Endothelial cell of umbilical vein (primary cell): ENCODE measurements around the gene IQSEC3. TPM values are rescaled to one million over a fixed set of nuclear protein-coding genes. Genes with fewer than 3 reads are reported as not detected.

Source experiments
- BruUV-seq: library from RNA; stranded (reverse); fragments of 400-500 nt; replicated peaks from 2 replicates; lab custom pipeline; 2021; lab: Mats Ljungman, UMichigan
- CTCF ChIA-PET: fragments of 300-600, 350-600 bp; sonication (Branson Sonifier 250); formaldehyde crosslinking; loops from one replicate; lab custom pipeline; 2021; ENCODE audit warnings: antibody characterized with exemption, inconsistent platforms; lab: Charles Lee
- POLR2A ChIA-PET: fragments of 300-600, 350-600 bp; sonication (Branson Sonifier 250); formaldehyde crosslinking; loops from one replicate; lab custom pipeline; 2021; ENCODE audit warnings: antibody characterized with exemption, inconsistent platforms; lab: Charles Lee
- DNase-seq: peaks from one replicate; pipeline ENCODE4 v3.0.0-alpha.2; 2011; ENCODE audit warnings: low read depth, low spot score
- FAIRE-seq: peaks from 2 replicates; lab custom pipeline; 2011; peaks lifted over from hg19 to GRCh38; lab: Jason Lieb, UNC
- H2AFZ ChIP-seq: 2 replicates; pipeline ENCODE4 v1.6.0; 2012; ENCODE audit warnings: low read depth, low read length, control low read depth, inconsistent platforms
- H3K27ac ChIP-seq: 2 replicates; pipeline ENCODE4 v1.5.1; 2011; ENCODE audit warnings: low read depth, mild to moderate bottlenecking, control low read depth, low read length, moderate library complexity; ENCODE audit not compliant: insufficient read depth
- H3K27me3 ChIP-seq, 2 experiments: 2 replicates each; pipeline versions ENCODE4 v1.6.0 to v1.6.1; 2011; ENCODE audit warnings: low read length in 2 of 2, mixed read lengths in 1 of 2; ENCODE audit not compliant: control insufficient read depth in 2 of 2, insufficient read depth in 2 of 2
- H3K36me3 ChIP-seq, 2 experiments: 2 replicates in 1 of 2; 3 replicates in 1 of 2; pipeline ENCODE4 v1.5.1; 2011; ENCODE audit warnings: low read length in 2 of 2, mild to moderate bottlenecking in 1 of 2, moderate library complexity in 1 of 2; ENCODE audit not compliant: control insufficient read depth in 2 of 2, insufficient read depth in 2 of 2; ENCODE audit errors: extremely low read depth in 1 of 2
- H3K4me1 ChIP-seq: 3 replicates; pipeline ENCODE4 v1.5.1; 2011; ENCODE audit warnings: mild to moderate bottlenecking, low read length; ENCODE audit not compliant: control insufficient read depth, insufficient read depth; ENCODE audit errors: extremely low read depth
- H3K4me2 ChIP-seq: 2 replicates; pipeline ENCODE4 v1.6.1; 2011; ENCODE audit warnings: low read length, control low read depth, mixed read lengths; ENCODE audit not compliant: insufficient read depth
- H3K4me3 ChIP-seq, 3 experiments: fragments of 200-600 bp in 1 of 3; sonication (generic), shearing (Covaris generic) in 1 of 3; replicated peaks in 1 of 3; 2 replicates each; pipeline ENCODE4 v1.5.1; 2011 to 2016; ENCODE audit warnings: control low read depth in 3 of 3, low read length in 3 of 3, mild to moderate bottlenecking in 2 of 3, inconsistent platforms in 1 of 3, low read depth in 1 of 3, moderate library complexity in 1 of 3; ENCODE audit not compliant: insufficient read depth in 1 of 3
- H3K79me2 ChIP-seq: 2 replicates; pipeline ENCODE4 v1.6.0; 2012; ENCODE audit warnings: low read length, inconsistent platforms; ENCODE audit not compliant: control insufficient read depth, insufficient read depth
- H3K9ac ChIP-seq: replicated peaks from 2 replicates; pipeline ENCODE3; 2011; ENCODE audit warnings: low read length, control low read depth; ENCODE audit not compliant: insufficient read depth; ENCODE audit errors: extremely low read depth
- H3K9me1 ChIP-seq: replicated peaks from 3 replicates; pipeline ENCODE4 v1.6.0; 2011; ENCODE audit warnings: mild to moderate bottlenecking, low read length; ENCODE audit not compliant: control insufficient read depth, insufficient read depth; ENCODE audit errors: extremely low read depth
- H3K9me3 ChIP-seq: replicated peaks from 2 replicates; pipeline ENCODE4 v1.5.1; 2012; ENCODE audit warnings: low read length, inconsistent platforms; ENCODE audit not compliant: control insufficient read depth, insufficient read depth
- H4K20me1 ChIP-seq: replicated peaks from 2 replicates; pipeline ENCODE3; 2011; ENCODE audit warnings: mild to moderate bottlenecking, low read length; ENCODE audit not compliant: control insufficient read depth, insufficient read depth; ENCODE audit errors: extremely low read depth
- CTCF ChIP-seq, 2 donors: IDR thresholded peaks; 1 replicate in 1 of 2; 2 replicates in 1 of 2; pipeline ENCODE4 v1.5.1; 2011; ENCODE audit warnings: low read length in 2 of 2, mild to moderate bottlenecking in 2 of 2, moderate library complexity in 2 of 2, control low read depth in 1 of 2, inconsistent platforms in 1 of 2, low read depth in 1 of 2; ENCODE audit not compliant: insufficient read depth in 1 of 2; ENCODE audit errors: extremely low read depth in 1 of 2
- EZH2 ChIP-seq: IDR thresholded peaks from 2 replicates; pipeline ENCODE4 v1.6.1; 2012; ENCODE audit warnings: borderline replicate concordance, low read depth, mild to moderate bottlenecking, moderate library complexity, low read length, inconsistent platforms; ENCODE audit not compliant: severe bottlenecking
- FOS ChIP-seq: IDR thresholded peaks from 2 replicates; pipeline ENCODE4 v1.6.1; 2011; ENCODE audit warnings: mild to moderate bottlenecking, low read length, moderate library complexity, borderline replicate concordance; ENCODE audit not compliant: insufficient read depth
- GATA2 ChIP-seq: IDR thresholded peaks from 2 replicates; pipeline ENCODE4 v1.7.0; 2011; ENCODE audit warnings: low read depth, mild to moderate bottlenecking, moderate library complexity, mixed read lengths, low read length; ENCODE audit not compliant: insufficient read length, insufficient read depth
- JUN ChIP-seq: IDR thresholded peaks from 2 replicates; pipeline ENCODE4 v1.6.1; 2011; ENCODE audit warnings: borderline replicate concordance, low read depth; ENCODE audit not compliant: insufficient read length, insufficient read depth
- MYC ChIP-seq: IDR thresholded peaks from one replicate; pipeline ENCODE4 v1.6.1; 2011; ENCODE audit warnings: mild to moderate bottlenecking, low read depth, low read length
- POLR2A ChIP-seq: IDR thresholded peaks from 2 replicates; pipeline ENCODE4 v1.6.1; 2012; ENCODE audit warnings: low read depth, mild to moderate bottlenecking, control low read depth, low read length
- POLR2AphosphoS5 ChIP-seq: IDR thresholded peaks from 2 replicates; pipeline ENCODE4 v1.6.1; 2012; ENCODE audit warnings: low read depth, mild to moderate bottlenecking, control low read depth, low read length, moderate library complexity; ENCODE audit not compliant: insufficient read depth
- dilution Hi-C: fragments of 300-500 bp; cut with MboI; formaldehyde crosslinking; loops from one replicate; pipeline ENCODE4 v1.15.0; 2019; ENCODE audit warnings: low sequenced_read_pairs; ENCODE audit not compliant: extremely low pct_ligation_motif_present
- intact Hi-C: fragments of 100-400 bp; cut with micrococcal nuclease; formaldehyde crosslinking; loops from one replicate; pipeline ENCODE4 v1.10.0; 2022
- polyA plus RNA-seq, 4 experiments: library from polyadenylated mRNA; depleted of rRNA in 3 of 4; stranded (reverse) in 3 of 4; unstranded in 1 of 4; fragments of >200 nt; gene quantifications; 2 replicates each; pipeline versions ENCODE4 v1.2.1 to v1.2.3, GENCODE V29; 2011 to 2012; ENCODE audit warnings: missing spikeins in 1 of 4
- total RNA-seq: library from RNA; stranded (reverse); gene quantifications from 2 replicates; pipeline ENCODE4 v1.2.3, GENCODE V29; 2021
- TF ChIP-seq, protein P1 (sequence below): IDR thresholded peaks from 2 replicates; pipeline ENCODE4 v1.6.1; 2011; ENCODE audit not compliant: insufficient read depth, insufficient read length

IQSEC3 gene
- total and polyA plus RNA-seq, 2 donors (not counting 3 experiments of a cell fraction or from before 2014, with no cell fraction given) = not detected

DNA sequence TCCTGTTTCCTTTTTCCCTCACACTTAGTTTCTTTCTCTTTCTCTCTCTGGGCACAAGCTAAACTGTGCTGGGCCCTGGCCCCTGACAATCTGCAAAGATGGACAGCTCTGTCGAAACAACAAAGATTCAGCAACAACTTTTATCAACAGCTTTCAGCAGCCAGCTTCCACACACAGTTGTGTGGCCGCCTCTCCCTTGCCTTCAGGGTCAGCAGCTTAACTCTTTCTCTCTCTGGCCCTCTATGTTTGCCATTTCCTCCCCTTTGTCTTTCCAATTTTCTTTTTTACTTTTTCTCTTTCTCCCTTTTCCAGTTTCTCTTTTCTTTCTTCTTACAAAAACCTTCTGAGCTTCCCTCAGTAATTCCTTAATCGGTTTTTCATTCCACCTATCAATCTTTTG lies 43.3 kb downstream of the IQSEC3 start:
- Histone ChIP-seq H3K4me3 (no peak overlapping the region), H3K36me3 (no peaks in the 10 kb centered on the region), H2AFZ (no peak overlapping the region), H3K4me1 (no peaks in the 10 kb centered on the region), H3K79me2 (no peaks in the 10 kb centered on the region), H3K27me3 (peaks cover 10% of the 10 kb centered on the region in 2 experiments), H3K4me2 (no peak overlapping the region), H3K9me3 (no peaks in the 10 kb centered on the region), H3K9ac (no peak overlapping the region), H3K27ac (no peak overlapping the region), H4K20me1 (no peaks in the 10 kb centered on the region), H3K9me1 (no peaks in the 10 kb centered on the region)
- no peak for DNase-seq
- CTCF ChIA-PET = no interaction called here
- dilution Hi-C loops = no loop called here
- no peak for FAIRE-seq
- no TSS peak for BruUV-seq
- POLR2A ChIA-PET = no interaction called here
- intact Hi-C loops = no loop called here
- TF ChIP-seq CTCF (IDR thresholded peaks at IDR 0.05; ENCODE audit: extremely low read depth in 1 of 2, insufficient read depth in 1 of 2, low read depth in 1 of 2, low read length in 2 of 2) = no peak
- TF ChIP-seq GATA2 = no peak

DNA sequence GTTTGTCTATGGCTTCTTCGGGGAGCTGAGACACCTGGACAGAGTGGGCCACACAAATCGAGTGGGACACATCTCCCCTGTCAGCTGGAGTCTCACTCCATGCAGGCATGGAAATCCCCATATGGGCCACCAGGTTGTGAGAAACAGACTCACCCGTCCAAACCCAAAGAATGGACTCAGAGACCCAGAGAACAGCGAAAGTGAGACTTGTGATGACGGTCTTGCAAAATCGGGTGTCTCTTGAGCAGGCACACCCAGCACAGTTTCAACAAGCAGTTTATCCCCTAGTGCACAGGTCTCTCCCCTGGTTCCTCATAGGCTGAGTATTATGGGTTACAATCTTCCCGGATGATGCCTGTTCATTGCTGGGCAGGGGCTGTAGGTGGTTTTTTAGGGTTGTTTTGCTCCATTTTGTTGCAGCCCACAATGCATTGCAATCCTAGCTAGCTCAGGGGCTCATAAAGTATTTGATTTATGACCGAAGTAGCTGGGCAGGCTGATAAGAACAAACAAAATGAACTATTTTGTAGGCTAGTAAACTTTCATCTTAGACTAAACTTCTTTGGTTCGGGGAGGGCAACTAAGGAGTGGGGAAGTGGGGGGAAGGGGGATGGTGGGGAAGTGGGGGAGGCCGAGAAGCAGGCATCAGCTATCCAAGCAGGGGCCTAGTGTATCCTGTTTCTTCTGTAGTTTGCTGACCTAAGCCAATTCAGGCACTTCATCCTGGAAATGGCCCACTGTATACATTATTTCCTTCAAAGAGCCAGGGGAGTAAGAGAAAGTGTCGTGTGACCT lies 45.3 kb downstream of the IQSEC3 start:
- Histone ChIP-seq H3K4me1 (no peaks in the 10 kb centered on the region), H3K4me3 (no peak overlapping the region), H3K9ac (no peak overlapping the region), H3K9me3 (no peaks in the 10 kb centered on the region), H3K4me2 (no peak overlapping the region), H3K27me3 (peaks cover 7 to 10% of the 10 kb centered on the region in 2 experiments), H3K79me2 (no peaks in the 10 kb centered on the region), H2AFZ (no peak overlapping the region), H3K36me3 (no peaks in the 10 kb centered on the region), H3K27ac (no peak overlapping the region), H3K9me1 (no peaks in the 10 kb centered on the region), H4K20me1 (no peaks in the 10 kb centered on the region)
- POLR2A ChIA-PET = no interaction called here
- intact Hi-C loops (no loop called here), dilution Hi-C loops (no loop called here)
- DNase-seq = no peak
- no peak for FAIRE-seq
- BruUV-seq = no TSS peak
- CTCF ChIA-PET = no interaction called here
- TF ChIP-seq CTCF (IDR thresholded peaks at IDR 0.05; ENCODE audit: extremely low read depth in 1 of 2, insufficient read depth in 1 of 2, low read depth in 1 of 2, low read length in 2 of 2) (no peak), POLR2AphosphoS5 (no peak), GATA2 (no peak), JUN (no peak), FOS (no peak), MYC (no peak), POLR2A (no peak), EZH2 (no peak)
- TF ChIP-seq, protein P1, sequence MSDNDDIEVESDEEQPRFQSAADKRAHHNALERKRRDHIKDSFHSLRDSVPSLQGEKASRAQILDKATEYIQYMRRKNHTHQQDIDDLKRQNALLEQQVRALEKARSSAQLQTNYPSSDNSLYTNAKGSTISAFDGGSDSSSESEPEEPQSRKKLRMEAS = no peak
